HG02610 (cell line): ENCODE data around the gene PTEN.
A peak's percentile ranks its signal among the peaks of the same experiment; 100 is the strongest.
"Not testable (repeated sequence)": the region's sequence is repeated elsewhere in the genome, so short reads cannot be mapped to it uniquely, and the experiment has no call there.

Experiments
- ATAC-seq: cut with Tn5 transposase; IDR thresholded peaks from one replicate; pipeline ENCODE4 v1.9.1; 2021; ENCODE audit warnings: mild to moderate bottlenecking, moderate library complexity; ENCODE audit not compliant: unreplicated experiment

PTEN gene

GRCh38 chr10:87863053-87863943, at the start of gene PTEN, which contains the start of gene KLLN:
Gene PTEN (plus strand): TSS chr10:87863625. CDS start chr10:87864470, 845 bp downstream.
Gene KLLN (minus strand): TSS chr10:87863533. CDS start chr10:87862487, 1,046 bp downstream.
- ATAC-seq, result peak; percentile 46

DNA sequence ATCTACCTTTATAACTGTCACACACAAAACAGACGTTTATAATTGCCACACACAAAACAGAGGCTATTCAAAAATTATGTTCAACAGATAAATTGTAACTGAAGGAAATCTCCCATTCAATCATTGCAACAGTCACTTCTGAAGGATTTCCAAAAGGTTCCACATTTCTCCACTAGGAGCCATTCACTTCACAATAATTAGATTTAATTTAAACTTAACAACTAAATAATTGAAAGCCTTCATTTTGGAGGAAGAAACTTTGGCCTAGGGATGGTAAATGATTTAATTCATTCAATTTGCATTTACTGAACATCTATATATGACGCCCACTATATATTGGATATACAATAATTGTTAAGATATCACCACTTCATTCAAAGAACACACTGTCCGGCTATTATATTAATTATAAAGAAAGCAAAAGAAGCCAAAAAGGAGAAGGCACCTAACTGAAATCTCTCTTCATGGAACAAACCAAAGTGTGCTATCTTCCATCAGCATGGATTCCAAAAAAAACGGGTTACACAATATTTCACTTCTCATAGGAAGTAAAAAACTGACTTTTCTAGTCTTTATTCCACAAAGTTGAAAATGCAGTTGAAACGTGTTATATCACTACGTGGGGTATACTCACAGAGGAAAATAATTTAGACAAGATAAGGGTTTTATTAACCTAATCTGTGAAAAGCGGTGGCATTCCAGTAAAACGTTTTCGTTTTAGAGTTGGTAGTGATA, 47.1 kb upstream of the PTEN start:
- ATAC-seq, result no peak

GRCh38 chr10:87816898-87817608, 46.4 kb upstream of the PTEN start:
- no peak for ATAC-seq

DNA sequence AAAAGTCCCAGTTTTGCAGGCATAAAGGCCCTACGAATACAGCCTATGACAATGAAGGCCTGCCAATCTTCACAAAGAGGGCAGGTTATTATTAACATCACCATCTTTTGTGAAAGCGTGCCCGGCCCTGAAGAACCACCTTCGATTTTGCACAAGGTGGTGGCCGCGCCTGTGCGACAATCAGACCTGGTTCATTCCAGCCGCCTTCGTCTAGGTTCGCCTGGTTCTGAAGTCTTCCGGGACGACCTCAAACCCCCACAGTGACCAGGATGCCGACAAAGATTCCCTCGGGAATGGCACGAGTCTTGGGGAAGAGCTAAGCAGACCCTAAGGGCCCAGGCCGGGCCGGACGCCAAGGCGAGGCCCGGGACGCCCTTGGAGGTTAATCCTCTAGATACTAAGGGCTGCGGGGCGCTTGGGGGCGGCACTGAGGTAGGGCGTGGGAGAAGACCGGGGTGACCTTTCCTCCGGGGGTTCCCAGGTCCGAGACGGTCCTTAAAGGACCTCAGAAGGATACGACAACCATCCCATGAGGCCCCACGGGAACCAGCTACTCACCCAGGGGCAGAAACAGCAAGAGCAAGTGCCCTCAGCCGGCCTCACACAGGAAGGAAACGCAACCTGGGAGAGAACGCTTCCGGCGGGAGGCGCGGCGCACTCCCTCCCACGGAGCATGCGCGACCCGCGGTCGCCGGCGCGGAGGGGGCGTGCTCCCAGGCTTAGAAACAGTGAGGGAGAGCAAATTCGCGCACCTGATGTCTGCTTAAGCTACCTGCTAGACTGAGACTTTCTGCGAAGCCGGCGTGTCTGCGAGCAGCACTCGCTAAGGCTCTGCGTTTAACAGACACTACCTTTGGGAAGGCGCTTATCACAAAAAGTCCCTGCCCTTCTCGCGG, 45.6 kb upstream of the PTEN start, which contains the start of gene ATAD1:
ATAD1 (minus strand) TSS at position 618 of the 896 bp plus-strand sequence. CDS start 3,627 bp downstream, outside the sequence.
- peak; percentile 76 for ATAC-seq

DNA sequence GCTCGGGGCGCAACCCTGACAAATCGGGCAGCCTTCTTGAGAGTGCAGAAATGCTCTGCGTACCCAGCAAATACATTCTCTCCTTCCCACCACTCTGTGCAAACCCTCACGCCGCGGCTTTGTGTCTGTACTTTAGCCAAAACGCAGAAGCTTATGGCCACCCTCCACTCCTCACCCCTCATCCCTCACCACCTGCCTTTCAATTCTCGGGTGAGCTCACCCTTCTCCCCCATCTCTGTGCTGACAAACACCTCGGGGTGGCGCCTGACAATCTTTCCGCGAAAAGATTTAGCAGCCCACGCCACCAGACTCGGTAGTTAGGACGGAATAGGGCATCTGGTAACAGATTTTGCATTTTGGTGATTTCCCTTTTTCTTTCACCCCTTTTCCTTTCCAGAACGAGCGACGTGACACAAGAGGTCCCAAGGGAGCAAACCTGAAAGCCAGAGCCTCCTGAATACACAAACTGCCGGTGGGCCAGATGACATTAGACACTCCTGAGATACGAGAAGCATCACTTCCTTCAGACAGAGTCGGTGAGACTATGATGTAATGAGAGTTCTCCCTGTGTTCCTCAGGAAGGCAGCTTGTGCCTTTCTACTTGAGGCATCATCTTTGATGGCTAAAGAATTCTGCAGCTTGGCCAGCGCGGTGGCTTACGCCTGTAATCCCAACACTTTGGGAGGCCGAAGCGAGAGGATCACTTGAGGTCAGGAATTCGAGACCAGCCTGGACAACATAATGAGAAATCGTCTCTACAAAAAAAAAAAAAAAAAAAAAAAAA, 44.7 kb upstream of the PTEN start:
- peak; percentile 43 for ATAC-seq

DNA sequence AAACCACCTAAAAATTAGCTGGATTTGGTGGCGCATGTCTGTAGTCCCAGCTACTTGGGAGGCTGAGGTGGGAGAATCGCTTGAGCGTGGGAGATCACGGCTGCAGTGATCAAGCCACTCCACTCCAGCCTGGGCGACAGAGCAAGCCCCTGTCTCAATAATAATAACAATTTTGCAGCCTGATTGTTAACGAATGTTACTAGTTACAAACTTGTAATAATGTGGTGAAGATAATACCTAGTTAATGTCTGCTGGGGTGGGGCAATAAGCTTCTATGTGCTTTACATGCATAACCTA, 44.2 kb upstream of the PTEN start:
- no peak for ATAC-seq

DNA sequence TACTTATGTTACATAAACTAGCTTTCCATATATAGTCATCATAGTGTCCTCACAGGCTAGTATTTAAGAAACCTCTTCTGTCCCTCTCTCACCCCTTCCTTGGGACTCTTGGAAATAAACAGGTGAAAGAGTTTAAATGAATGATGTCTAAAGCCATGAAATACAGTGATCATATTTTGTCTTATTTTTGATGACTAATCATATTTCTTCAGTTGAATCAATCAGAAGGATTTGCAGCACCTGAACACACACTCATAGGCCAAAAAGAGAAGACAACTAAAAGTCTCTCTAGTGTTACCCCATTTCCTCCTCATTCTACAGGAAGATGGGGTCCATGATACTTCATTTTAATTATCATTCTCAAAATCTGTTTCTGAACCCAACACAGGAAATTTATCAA, 36.8 kb upstream of the PTEN start:
- no peak for ATAC-seq

GRCh38 chr10:87827681-87828080, 35.7 kb upstream of the PTEN start:
- ATAC-seq, result no peak

- not testable (repeated sequence) for ATAC-seq
These were observed 34.4 kb upstream of the PTEN start for GRCh38 chr10:87829051-87829450.

GRCh38 chr10:87829986-87830729, 33.3 kb upstream of the PTEN start:
- ATAC-seq, result no peak

DNA sequence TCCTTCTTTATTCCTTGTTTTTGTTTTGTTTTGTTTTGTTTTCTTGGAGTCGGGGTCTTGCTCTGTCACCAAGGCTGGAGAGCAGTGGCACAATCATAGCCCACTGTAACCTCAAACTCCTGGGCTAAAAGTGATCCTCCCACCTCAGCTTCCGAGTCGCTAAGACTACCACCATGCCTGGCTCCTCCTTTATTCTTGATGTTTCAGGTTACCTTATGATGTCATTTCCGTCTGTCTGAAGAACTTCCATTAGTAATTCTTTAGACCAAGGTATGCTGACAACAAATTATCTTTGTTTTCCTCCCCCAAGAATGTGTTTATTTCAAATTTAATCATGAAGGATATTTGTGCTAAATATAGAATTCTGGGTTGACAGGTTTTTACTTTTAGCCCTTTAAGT, 27.3 kb upstream of the PTEN start:
- ATAC-seq, result no peak

GRCh38 chr10:87837445-87837844, 26.0 kb upstream of the PTEN start:
- ATAC-seq, result no peak

DNA sequence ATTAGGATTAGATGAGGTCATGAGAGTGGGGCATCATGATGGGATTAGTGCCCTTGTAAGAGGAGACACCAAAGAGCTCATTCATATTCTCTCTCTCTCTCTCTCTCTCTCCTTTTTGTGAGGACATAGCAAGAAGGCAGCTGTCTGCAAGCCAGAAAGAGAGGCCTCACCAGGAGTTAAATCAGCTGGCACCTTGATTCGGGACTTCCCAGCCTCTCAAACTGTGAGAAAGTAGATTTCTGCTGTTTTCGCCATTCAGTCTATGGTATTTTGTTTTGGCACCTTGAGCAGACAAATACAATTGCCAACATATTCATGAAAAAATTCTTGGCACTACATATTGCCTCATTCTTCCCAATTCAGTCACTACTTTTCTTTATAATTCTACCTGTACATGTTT, 24.8 kb upstream of the PTEN start:
- no peak for ATAC-seq

- no peak for ATAC-seq
These were observed 22.2 kb upstream of the PTEN start for GRCh38 chr10:87841186-87841585.

GRCh38 chr10:87842220-87842641, 21.2 kb upstream of the PTEN start:
- no peak for ATAC-seq

DNA sequence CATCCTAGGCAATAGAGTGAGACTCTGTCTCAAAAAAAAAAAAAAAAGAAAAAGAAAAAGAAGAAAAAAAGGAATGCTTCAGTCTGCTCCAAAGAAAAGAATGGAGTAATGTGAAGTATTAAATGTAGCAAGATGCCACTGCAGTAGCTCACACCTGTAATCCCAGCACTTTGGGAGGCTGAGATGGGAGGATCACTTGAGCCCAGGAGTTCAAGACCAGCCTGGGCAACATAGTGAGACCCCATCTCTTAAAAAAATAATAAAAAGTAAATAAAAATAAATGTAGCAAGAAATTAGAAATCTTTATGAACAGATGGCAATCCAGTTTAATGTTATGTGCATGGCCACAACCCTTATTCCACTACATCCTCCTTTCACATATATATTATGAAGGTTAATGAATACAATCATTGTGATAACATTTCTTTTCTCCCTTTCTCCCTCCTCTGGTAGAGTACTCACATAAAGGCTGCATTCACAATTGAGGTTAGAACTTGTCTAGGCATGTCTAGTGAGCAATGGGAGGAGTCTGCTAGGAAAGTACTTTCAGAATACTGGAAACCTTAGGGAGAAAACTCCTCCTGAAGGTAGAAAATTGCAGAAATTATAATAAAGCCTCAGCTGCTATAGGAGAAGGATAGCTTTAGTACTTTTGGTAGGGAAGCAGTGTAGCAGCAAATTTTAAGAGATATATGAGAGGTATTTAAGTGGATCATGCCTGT, 20.5 kb upstream of the PTEN start:
- ATAC-seq, result no peak

DNA sequence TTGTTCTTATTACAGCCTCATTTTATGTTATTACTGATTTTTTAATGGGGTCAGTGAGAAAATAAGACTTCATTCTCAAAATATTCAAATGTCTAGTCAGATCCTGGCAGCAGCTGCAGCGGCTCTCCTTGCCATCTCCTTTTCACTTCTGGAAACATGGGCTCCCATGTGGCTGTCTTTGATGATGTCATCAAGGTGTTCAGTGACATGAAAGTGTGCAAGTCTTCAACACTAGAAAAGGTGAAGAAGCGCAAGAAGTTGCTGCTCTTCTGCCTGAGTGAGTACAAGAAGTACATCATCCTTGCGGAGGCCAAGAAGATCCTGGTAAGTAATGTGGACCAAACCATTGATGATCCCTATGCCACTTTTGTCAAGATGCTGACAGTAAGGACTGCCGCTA, 19.7 kb upstream of the PTEN start:
- ATAC-seq, result no peak
